Breast epithelium (tissue), 4 donors: ENCODE results near the gene TAF5L. TPM values are rescaled to one million over a fixed set of nuclear protein-coding genes. Genes with fewer than 3 reads are reported as not detected.

Experiments
- DNase-seq, 2 donors: peaks; one replicate each; pipeline ENCODE4 v3.0.0-alpha.2; 2019; ENCODE audit warnings: low spot score in 2 of 2
- H3K27ac ChIP-seq, 2 donors: fragments of 200-600 bp; sonication (generic) in 1 of 2; one replicate each; pipeline ENCODE4 v1.5.1; 2016 to 2019; ENCODE audit warnings: mild to moderate bottlenecking in 1 of 2
- H3K27me3 ChIP-seq, 2 donors: fragments of 200-600 bp; sonication (generic) in 1 of 2; one replicate each; pipeline versions ENCODE4 v1.5.1 to v1.6.0; 2017 to 2019; ENCODE audit warnings: control low read depth in 1 of 2, mild to moderate bottlenecking in 1 of 2
- H3K36me3 ChIP-seq: fragments of 200-600 bp; one replicate; pipeline ENCODE4 v1.5.1; 2019
- H3K4me1 ChIP-seq, 2 donors: fragments of 200-600 bp; sonication (generic); one replicate each; pipeline ENCODE4 v1.5.1; 2016 to 2019; ENCODE audit warnings: control low read depth in 1 of 2
- H3K4me3 ChIP-seq, 3 donors: fragments of 200-600 bp; sonication (generic); 1 replicate in 2 of 3; 2 replicates in 1 of 3; pipeline ENCODE4 v1.5.1; 2016 to 2019; ENCODE audit warnings: mild to moderate bottlenecking in 3 of 3, moderate library complexity in 2 of 3
- H3K9me3 ChIP-seq, 2 donors: fragments of 200-600 bp; sonication (generic) in 1 of 2; one replicate each; pipeline ENCODE4 v1.5.1; 2016 to 2019; ENCODE audit warnings: control low read depth in 1 of 2
- POLR2A ChIP-seq: fragments of 450-650 bp; IDR thresholded peaks from one replicate; pipeline ENCODE4 v1.6.1; 2016; ENCODE audit warnings: antibody characterized with exemption, mild to moderate bottlenecking, moderate library complexity
- POLR2AphosphoS5 ChIP-seq, 3 donors: sonication (generic); formaldehyde crosslinking; IDR thresholded peaks; one replicate each; pipeline ENCODE4 v1.6.1; 2017; ENCODE audit warnings: antibody characterized with exemption in 3 of 3
- intact Hi-C: fragments of 100-400 bp; cut with DNase I; formaldehyde crosslinking; loops from one replicate; pipeline ENCODE4 v1.15.1; 2023; ENCODE audit warnings: low total_unique reads
- total RNA-seq, 3 donors: library from RNA; depleted of rRNA; stranded (reverse); fragments of >200 nt; gene quantifications; one replicate each; pipeline ENCODE4 v1.1.0, GENCODE V29; 2016
- TF ChIP-seq, protein P1 (sequence below), 3 donors: fragments of 450-650 bp; IDR thresholded peaks; one replicate each; pipeline ENCODE4 v1.5.1; 2016 to 2017; ENCODE audit warnings: antibody characterized with exemption in 3 of 3, mild to moderate bottlenecking in 3 of 3, moderate library complexity in 3 of 3

TAF5L gene
- total RNA-seq, 3 donors from 2014 or later: 15.4 to 18.3 (median 16.3) TPM

DNA sequence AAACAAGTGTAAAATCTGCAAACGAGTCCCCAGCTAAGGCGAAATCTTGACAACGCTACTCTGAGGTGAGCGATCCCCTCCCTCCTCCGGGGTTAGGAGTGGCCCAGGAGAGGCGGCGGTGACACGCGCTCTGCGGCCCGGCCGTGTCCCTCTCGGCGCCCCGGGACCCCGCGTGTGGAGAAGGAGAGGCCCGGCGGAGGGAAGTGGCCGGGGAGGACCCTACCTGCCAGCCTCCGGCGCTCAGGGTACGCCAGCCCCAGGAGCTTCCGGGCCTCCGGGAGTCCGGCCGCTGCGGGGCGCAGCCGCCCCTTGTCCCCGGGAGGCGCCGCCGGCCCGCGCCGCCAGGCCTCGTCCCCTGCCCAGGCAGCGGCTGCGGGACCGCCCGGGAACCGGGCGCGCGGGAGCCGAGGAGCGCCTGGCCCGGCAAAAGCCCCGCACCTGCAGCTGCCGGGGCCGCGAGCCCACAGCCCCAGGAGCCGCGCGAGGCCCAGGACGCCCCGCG is 68.0 kb downstream of the TAF5L start:
- Histone ChIP-seq H3K36me3 (no peaks in the 10 kb centered on the region), H3K27me3 (no peaks in the 10 kb centered on the region), H3K9me3 (no peaks in the 10 kb centered on the region), H3K4me1 (peaks cover 0 to 14% of the 10 kb centered on the region in 2 donors), H3K27ac (peak overlapping the region; percentile 82 to 87), H3K4me3 (peak overlapping the region; percentile 73 to 80 (median 73))
- TF ChIP-seq POLR2A: no peak
- intact Hi-C loops: loop anchor here (10.0 kb wide), 1 partner anchor 67 kb away; the partner anchor contains the start of genes TAF5L and URB2
- no peak for DNase-seq

DNA sequence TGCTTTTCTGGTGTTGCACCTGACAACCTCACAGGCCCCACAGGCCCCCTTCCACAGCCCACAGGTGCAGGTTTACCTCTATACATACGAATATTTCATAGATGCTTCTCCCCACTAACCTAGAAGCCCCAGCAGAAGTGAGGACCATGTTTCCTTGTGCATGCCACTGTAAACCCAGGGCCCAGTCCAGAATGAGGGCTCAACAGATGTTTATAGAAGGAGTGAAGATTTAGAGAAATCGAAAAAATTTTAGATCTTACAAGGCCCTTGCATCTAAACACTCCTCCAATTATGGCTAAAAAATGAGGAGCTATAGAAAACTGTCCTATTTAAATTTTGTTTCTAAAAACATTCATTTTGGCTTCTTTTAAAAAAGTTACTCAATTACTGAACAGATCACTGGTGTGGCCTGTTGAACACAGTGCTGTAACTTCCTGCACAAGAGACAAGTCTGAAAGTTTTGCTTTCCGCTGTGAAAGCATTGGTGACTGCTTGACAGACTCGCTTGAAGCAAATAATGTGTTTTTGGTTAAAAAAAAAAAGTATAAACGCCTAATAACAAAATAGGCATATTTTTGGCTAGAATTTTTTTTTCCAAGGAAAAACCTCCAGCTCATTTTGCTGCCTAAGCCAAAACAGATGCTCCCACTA is 68.6 kb downstream of the TAF5L start:
- Histone ChIP-seq H3K4me3 (peak overlapping the region; percentile 73 to 80 (median 73)), H3K27me3 (no peaks in the 10 kb centered on the region), H3K9me3 (no peaks in the 10 kb centered on the region), H3K36me3 (no peaks in the 10 kb centered on the region), H3K4me1 (peaks cover 0 to 14% of the 10 kb centered on the region in 2 donors), H3K27ac (peak overlapping the region; percentile 82 to 87)
- TF ChIP-seq POLR2A (no peak), POLR2AphosphoS5 (IDR thresholded peaks at IDR 0.05) (no peak)
- TF ChIP-seq, protein P1, sequence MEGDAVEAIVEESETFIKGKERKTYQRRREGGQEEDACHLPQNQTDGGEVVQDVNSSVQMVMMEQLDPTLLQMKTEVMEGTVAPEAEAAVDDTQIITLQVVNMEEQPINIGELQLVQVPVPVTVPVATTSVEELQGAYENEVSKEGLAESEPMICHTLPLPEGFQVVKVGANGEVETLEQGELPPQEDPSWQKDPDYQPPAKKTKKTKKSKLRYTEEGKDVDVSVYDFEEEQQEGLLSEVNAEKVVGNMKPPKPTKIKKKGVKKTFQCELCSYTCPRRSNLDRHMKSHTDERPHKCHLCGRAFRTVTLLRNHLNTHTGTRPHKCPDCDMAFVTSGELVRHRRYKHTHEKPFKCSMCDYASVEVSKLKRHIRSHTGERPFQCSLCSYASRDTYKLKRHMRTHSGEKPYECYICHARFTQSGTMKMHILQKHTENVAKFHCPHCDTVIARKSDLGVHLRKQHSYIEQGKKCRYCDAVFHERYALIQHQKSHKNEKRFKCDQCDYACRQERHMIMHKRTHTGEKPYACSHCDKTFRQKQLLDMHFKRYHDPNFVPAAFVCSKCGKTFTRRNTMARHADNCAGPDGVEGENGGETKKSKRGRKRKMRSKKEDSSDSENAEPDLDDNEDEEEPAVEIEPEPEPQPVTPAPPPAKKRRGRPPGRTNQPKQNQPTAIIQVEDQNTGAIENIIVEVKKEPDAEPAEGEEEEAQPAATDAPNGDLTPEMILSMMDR (IDR thresholded peaks at IDR 0.05): no peak
- intact Hi-C loops: loop anchor here (10.0 kb wide), 1 partner anchor 67 kb away; the partner anchor contains the start of genes TAF5L and URB2
- no peak for DNase-seq

DNA sequence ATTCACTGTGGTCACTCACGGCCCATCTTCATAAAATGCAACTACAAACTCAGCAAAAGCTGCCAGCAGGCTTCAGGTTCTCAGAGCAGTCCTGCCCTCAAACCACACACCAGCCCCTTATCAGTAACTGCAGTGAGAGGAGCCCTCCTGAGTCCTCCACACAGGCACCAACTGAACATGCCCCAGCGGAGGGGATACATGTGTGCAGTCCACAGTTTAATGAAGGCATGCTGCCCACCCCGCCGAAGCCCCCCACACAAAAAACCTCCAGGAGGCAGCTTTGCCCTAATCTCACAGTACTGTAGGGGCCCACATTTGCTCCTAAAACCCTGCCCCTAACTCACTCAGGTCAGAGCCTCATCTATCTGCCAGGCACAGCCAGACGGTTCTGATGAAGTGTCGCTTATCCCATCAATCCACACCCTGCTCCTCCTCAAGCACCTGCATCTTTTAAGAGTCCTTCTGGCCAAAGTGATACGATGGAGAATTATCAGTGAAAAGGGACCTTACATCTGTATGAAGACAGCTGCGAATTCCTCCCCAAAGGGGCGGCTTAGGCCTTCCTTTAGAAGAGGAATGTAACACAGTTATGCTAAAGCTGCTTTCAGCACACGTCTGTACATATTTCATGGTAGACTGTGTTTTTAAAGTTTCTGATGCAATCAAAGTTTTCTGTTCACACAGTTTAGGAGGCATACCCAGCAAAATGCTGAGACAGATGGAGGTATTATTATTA is 70.9 kb downstream of the TAF5L start:
- intact Hi-C loops: loop anchor here (10.0 kb wide), 1 partner anchor 70 kb away; the partner anchor contains the start of genes TAF5L and URB2
- Histone ChIP-seq H3K36me3 (no peaks in the 10 kb centered on the region), H3K9me3 (no peaks in the 10 kb centered on the region), H3K4me1 (peaks cover 0 to 14% of the 10 kb centered on the region in 2 donors), H3K27ac (no peak overlapping the region), H3K27me3 (no peaks in the 10 kb centered on the region), H3K4me3 (no peak overlapping the region)
- TF ChIP-seq, protein P1 (IDR thresholded peaks at IDR 0.05): no peak
- no peak for TF ChIP-seq POLR2AphosphoS5 (IDR thresholded peaks at IDR 0.05)
- TF ChIP-seq POLR2A: no peak
- DNase-seq: no peak

DNA sequence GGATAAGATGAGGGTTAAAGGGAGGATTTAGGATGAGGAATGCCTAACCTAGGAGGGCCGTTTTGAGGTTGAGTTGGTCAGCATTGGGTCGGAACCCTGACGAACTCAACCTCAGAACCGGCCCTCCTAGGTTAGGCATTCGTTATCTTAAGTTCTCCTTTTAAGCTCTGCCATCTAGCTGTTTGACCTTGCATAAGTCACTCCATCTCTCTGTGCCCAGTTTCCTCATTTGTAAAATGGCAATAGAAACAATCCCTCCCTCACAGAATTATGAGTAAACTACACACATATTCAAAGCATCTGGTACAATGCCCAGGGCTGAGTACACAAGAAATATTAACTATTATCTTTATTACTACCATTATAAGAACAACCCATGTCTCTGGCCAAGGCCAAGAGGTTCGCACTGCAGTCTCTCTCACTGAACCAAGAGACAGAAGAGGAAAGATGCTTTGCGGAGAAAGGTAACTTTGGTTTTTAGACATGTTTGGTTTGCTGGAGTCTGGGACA is 72.2 kb downstream of the TAF5L start:
- H3K4me3 ChIP-seq: no peak overlapping the region
- peaks cover 0 to 14% of the 10 kb centered on the region in 2 donors for H3K4me1 ChIP-seq
- no peaks in the 10 kb centered on the region for H3K36me3 ChIP-seq
- no peaks in the 10 kb centered on the region for H3K9me3 ChIP-seq
- intact Hi-C loops: loop anchor here (10.0 kb wide), 1 partner anchor 71 kb away; the partner anchor contains the start of genes TAF5L and URB2
- H3K27ac ChIP-seq: no peak overlapping the region
- no peaks in the 10 kb centered on the region for H3K27me3 ChIP-seq
- TF ChIP-seq, protein P1 (IDR thresholded peaks at IDR 0.05): no peak
- TF ChIP-seq POLR2AphosphoS5 (IDR thresholded peaks at IDR 0.05) (no peak), POLR2A (no peak)
- no peak for DNase-seq

DNA sequence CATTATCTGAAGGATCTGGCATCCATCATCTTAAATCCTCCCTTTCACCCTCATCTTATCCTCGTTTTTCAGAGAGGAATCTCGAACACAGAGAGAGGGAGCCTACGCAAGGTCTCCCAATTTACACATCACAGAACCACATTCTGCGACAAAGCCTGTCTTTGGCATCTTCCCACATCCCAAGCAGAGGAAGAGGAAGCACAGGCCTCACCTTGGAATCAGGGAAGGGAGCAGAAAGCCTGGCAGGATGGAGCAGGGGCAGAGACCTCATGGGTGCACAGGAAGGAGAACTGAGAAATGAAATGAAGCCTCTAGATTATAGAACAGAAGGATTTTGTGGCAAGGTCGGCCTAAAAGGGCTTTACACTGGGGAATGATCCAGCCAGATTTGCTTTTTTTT is 73.2 kb downstream of the TAF5L start:
- TF ChIP-seq POLR2A: no peak
- Histone ChIP-seq H3K9me3 (no peaks in the 10 kb centered on the region), H3K4me1 (peaks cover 0 to 14% of the 10 kb centered on the region in 2 donors), H3K27ac (no peak overlapping the region), H3K27me3 (no peaks in the 10 kb centered on the region), H3K36me3 (no peaks in the 10 kb centered on the region), H3K4me3 (no peak overlapping the region)
- DNase-seq: no peak
- intact Hi-C loops: loop anchor here (10.0 kb wide), 1 partner anchor 72 kb away; the partner anchor contains the start of genes TAF5L and URB2
